ENCODE results near the gene CREBZF.
"Not testable (repeated sequence)": the region's sequence is repeated elsewhere in the genome, so short reads cannot be mapped to it uniquely, and the experiment has no call there.

DNA sequence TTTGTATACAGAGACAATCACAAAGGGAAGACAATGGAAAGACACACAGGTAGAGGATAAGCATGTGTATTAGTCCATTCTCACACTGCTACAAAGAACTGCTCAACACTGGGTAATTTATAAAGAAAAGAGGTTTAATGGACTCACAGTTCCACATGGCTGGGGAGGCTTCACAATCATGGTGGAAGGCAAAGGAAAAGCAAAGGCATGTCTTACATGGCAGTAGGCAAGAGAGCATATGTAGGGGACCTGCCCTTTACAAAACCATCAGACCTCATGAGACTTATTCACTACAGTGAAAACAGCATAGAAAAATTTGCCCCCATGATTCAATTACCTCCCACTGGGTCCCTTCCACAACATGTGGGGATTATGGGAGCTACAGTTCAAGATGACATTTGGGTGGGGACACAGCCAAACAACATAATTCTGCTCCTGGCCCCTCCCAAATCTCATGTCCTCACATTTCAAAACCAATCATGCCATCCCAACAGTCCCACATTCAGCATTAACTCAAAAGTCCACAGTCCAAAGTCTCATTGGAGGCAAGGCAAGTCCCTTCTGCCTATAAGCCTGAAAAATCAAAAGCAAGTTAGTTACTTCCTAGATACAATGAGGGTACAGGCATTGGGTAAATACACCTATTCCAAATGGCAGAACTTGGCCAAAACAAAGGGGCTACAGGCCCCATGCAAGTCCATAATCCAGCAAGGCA is 6.2 kb upstream of the CREBZF start:
- TF ChIP-seq, protein P1, sequence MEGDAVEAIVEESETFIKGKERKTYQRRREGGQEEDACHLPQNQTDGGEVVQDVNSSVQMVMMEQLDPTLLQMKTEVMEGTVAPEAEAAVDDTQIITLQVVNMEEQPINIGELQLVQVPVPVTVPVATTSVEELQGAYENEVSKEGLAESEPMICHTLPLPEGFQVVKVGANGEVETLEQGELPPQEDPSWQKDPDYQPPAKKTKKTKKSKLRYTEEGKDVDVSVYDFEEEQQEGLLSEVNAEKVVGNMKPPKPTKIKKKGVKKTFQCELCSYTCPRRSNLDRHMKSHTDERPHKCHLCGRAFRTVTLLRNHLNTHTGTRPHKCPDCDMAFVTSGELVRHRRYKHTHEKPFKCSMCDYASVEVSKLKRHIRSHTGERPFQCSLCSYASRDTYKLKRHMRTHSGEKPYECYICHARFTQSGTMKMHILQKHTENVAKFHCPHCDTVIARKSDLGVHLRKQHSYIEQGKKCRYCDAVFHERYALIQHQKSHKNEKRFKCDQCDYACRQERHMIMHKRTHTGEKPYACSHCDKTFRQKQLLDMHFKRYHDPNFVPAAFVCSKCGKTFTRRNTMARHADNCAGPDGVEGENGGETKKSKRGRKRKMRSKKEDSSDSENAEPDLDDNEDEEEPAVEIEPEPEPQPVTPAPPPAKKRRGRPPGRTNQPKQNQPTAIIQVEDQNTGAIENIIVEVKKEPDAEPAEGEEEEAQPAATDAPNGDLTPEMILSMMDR (conservative IDR thresholded peaks at IDR 0.05): not testable (repeated sequence)
- not testable (repeated sequence) for TF ChIP-seq ZFX (IDR thresholded peaks at IDR 0.05)

Measured in C4-2B (cell line).